ENCODE measurements around the gene SEL1L3.

Gene SEL1L3

DNA sequence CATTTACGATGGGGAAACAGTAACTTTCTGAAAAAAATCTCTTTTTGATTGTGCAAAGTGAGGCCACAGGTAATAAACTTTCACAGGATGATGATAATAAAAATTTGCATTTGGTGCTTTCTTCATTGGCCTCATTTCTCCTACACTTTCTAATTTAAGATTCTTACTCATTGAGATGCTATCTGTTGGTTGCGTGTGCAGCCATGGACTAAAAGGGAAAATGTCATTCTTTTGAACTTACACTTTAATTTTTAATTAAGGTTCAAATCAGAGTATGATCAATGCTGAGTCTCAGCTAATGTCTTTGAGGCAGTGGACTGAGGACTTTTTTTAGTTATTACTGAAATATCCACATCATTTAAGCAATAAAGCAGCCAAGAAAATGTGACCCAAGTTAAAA lies 87.6 kb downstream of the SEL1L3 start (continued):
- TF ChIP-seq ZNF558 (tag by site-specific recombination; IDR thresholded peaks at IDR 0.05): no peak

DNA sequence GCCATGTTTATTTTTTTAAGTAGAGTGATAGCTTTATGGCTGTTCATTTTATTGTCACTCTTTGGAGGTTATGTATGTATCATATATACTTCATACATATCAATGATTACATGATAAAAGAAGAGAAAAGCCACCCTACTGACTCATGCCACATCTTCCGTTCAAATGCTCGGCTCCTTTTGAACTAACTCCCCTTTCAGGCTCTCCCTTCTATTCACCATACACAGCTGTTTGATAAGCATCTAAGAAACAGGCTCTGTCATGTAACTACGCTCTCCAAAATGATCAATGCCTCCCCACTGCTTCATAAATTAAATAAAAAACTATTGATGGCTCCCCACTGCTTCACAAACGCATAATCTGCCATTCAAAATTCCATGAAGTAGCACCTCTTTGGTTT lies 89.4 kb downstream of the SEL1L3 start:
- no peaks in the 10 kb centered on the region for H3K9me3 ChIP-seq (ENCODE audit: control insufficient read depth, insufficient read depth, low read depth, low read length)
- POLR2A ChIA-PET: no interaction called here
- peaks cover 3 to 9% of the 10 kb centered on the region in 2 experiments; a peak in 2 of 3 replicates for H3K36me3 ChIP-seq (ENCODE audit: control insufficient read depth in 2 of 2, insufficient read depth in 1 of 2, low read length in 2 of 2)
- H3K4me3 ChIP-seq (ENCODE audit: low read depth, low read length): no peak overlapping the region
- no peaks in the 10 kb centered on the region for H3K4me1 ChIP-seq (ENCODE audit: control insufficient read depth, insufficient read depth, low read length)
- CTCF ChIA-PET: interaction anchor here (0.7 to 9.8 kb wide), 2 partner anchors 19 to 331 kb away, joined by 3 to 150 read pairs; no protein-coding TSS in a partner anchor
- H3K27ac ChIP-seq (ENCODE audit: extremely low read depth, low read depth, low read length): no peak overlapping the region
- TF ChIP-seq ZNF223 (tag by site-specific recombination; IDR thresholded peaks at IDR 0.05) (no peak), ZNF544 (tag by site-specific recombination; IDR thresholded peaks at IDR 0.05) (no peak), ZNF112 (tag by site-specific recombination; IDR thresholded peaks at IDR 0.05) (no peak), ZNF785 (tag by site-specific recombination; IDR thresholded peaks at IDR 0.05) (no peak), ZNF777 (tag by site-specific recombination; IDR thresholded peaks at IDR 0.05; ENCODE audit: borderline replicate concordance) (no peak), SALL2 (tag by site-specific recombination; IDR thresholded peaks at IDR 0.05; ENCODE audit: borderline replicate concordance) (no peak), YY2 (tag by site-specific recombination; IDR thresholded peaks at IDR 0.05) (no peak), WT1 (tag by site-specific recombination; IDR thresholded peaks at IDR 0.05) (no peak), ZNF140 (tag by site-specific recombination; IDR thresholded peaks at IDR 0.05) (no peak), SP2 (tag by site-specific recombination; IDR thresholded peaks at IDR 0.05) (no peak), ZNF211 (tag by site-specific recombination; IDR thresholded peaks at IDR 0.05; ENCODE audit: low read depth) (no peak), BCL11A (tag by site-specific recombination; IDR thresholded peaks at IDR 0.05; ENCODE audit: low read depth) (no peak), ZNF10 (tag by site-specific recombination; IDR thresholded peaks at IDR 0.05) (no peak), ZNF248 (tag by site-specific recombination; IDR thresholded peaks at IDR 0.05) (no peak)
- TF ChIP-seq, protein P1, sequence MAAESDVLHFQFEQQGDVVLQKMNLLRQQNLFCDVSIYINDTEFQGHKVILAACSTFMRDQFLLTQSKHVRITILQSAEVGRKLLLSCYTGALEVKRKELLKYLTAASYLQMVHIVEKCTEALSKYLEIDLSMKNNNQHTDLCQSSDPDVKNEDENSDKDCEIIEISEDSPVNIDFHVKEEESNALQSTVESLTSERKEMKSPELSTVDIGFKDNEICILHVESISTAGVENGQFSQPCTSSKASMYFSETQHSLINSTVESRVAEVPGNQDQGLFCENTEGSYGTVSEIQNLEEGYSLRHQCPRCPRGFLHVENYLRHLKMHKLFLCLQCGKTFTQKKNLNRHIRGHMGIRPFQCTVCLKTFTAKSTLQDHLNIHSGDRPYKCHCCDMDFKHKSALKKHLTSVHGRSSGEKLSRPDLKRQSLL (tag by site-specific recombination; IDR thresholded peaks at IDR 0.05): no peak
- TF ChIP-seq, protein P2, sequence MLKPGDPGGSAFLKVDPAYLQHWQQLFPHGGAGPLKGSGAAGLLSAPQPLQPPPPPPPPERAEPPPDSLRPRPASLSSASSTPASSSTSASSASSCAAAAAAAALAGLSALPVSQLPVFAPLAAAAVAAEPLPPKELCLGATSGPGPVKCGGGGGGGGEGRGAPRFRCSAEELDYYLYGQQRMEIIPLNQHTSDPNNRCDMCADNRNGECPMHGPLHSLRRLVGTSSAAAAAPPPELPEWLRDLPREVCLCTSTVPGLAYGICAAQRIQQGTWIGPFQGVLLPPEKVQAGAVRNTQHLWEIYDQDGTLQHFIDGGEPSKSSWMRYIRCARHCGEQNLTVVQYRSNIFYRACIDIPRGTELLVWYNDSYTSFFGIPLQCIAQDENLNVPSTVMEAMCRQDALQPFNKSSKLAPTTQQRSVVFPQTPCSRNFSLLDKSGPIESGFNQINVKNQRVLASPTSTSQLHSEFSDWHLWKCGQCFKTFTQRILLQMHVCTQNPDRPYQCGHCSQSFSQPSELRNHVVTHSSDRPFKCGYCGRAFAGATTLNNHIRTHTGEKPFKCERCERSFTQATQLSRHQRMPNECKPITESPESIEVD (tag by site-specific recombination; IDR thresholded peaks at IDR 0.05): no peak
- TF ChIP-seq, protein P3, sequence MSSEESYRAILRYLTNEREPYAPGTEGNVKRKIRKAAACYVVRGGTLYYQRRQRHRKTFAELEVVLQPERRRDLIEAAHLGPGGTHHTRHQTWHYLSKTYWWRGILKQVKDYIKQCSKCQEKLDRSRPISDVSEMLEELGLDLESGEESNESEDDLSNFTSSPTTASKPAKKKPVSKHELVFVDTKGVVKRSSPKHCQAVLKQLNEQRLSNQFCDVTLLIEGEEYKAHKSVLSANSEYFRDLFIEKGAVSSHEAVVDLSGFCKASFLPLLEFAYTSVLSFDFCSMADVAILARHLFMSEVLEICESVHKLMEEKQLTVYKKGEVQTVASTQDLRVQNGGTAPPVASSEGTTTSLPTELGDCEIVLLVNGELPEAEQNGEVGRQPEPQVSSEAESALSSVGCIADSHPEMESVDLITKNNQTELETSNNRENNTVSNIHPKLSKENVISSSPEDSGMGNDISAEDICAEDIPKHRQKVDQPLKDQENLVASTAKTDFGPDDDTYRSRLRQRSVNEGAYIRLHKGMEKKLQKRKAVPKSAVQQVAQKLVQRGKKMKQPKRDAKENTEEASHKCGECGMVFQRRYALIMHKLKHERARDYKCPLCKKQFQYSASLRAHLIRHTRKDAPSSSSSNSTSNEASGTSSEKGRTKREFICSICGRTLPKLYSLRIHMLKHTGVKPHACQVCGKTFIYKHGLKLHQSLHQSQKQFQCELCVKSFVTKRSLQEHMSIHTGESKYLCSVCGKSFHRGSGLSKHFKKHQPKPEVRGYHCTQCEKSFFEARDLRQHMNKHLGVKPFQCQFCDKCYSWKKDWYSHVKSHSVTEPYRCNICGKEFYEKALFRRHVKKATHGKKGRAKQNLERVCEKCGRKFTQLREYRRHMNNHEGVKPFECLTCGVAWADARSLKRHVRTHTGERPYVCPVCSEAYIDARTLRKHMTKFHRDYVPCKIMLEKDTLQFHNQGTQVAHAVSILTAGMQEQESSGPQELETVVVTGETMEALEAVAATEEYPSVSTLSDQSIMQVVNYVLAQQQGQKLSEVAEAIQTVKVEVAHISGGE (tag by site-specific recombination; conservative IDR thresholded peaks at IDR 0.05; ENCODE audit: low read depth): no peak
- TF ChIP-seq, protein P4, sequence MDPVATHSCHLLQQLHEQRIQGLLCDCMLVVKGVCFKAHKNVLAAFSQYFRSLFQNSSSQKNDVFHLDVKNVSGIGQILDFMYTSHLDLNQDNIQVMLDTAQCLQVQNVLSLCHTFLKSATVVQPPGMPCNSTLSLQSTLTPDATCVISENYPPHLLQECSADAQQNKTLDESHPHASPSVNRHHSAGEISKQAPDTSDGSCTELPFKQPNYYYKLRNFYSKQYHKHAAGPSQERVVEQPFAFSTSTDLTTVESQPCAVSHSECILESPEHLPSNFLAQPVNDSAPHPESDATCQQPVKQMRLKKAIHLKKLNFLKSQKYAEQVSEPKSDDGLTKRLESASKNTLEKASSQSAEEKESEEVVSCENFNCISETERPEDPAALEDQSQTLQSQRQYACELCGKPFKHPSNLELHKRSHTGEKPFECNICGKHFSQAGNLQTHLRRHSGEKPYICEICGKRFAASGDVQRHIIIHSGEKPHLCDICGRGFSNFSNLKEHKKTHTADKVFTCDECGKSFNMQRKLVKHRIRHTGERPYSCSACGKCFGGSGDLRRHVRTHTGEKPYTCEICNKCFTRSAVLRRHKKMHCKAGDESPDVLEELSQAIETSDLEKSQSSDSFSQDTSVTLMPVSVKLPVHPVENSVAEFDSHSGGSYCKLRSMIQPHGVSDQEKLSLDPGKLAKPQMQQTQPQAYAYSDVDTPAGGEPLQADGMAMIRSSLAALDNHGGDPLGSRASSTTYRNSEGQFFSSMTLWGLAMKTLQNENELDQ (tag by site-specific recombination; IDR thresholded peaks at IDR 0.05; ENCODE audit: low read depth): no peak
- TF ChIP-seq, protein P5, sequence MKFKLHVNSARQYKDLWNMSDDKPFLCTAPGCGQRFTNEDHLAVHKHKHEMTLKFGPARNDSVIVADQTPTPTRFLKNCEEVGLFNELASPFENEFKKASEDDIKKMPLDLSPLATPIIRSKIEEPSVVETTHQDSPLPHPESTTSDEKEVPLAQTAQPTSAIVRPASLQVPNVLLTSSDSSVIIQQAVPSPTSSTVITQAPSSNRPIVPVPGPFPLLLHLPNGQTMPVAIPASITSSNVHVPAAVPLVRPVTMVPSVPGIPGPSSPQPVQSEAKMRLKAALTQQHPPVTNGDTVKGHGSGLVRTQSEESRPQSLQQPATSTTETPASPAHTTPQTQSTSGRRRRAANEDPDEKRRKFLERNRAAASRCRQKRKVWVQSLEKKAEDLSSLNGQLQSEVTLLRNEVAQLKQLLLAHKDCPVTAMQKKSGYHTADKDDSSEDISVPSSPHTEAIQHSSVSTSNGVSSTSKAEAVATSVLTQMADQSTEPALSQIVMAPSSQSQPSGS (tag by site-specific recombination; IDR thresholded peaks at IDR 0.05; ENCODE audit: low read depth): no peak
